Stimulated activated CD8-positive, alpha-beta memory T cell treated with anti-CD3 and anti-CD28 coated beads, Interleukin-4, amount 100 ng/mL, for 48 hours (primary cell): ENCODE data around the gene CDH13.

Source experiments
- DNase-seq: peaks from one replicate; pipeline ENCODE4 v3.0.0-alpha.2; 2020

The CDH13 gene

GRCh38 chr16:83602761-83603722 lies 976.3 kb downstream of the CDH13 start:
- no peak for DNase-seq

GRCh38 chr16:83603723-83604570 lies 977.2 kb downstream of the CDH13 start:
- DNase-seq, result no peak

DNA sequence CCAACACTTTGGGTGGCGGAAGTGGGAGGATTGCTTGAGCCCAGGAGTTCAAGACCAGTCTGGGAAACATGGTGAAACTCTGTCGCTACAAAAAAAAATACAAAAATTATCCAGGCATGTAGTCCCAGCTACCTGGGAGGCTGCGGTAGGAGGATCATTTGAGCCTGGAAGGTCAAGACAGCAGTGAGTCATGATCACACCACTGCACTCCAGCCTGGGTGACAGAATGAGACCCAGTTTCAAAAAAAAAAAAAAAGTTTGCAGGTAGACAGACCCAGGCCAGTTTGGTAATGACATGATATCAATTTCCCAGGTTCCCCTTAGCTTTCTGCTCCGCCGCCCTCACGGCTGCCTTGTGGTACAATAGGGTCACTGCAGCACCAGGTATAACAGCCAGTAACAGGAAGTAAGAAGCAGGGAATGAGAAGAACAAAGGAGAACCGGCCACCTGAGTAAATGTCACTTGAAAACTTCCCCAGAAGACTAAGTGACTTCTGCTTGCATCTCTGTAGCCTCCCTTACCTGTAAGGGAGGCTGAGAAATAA lies 979.8 kb downstream of the CDH13 start:
- no peak for DNase-seq

- no peak for DNase-seq
These were observed 982.4 kb downstream of the CDH13 start for GRCh38 chr16:83609178-83609577.

- DNase-seq, result no peak
These were observed 988.6 kb downstream of the CDH13 start for GRCh38 chr16:83615141-83615952.

DNA sequence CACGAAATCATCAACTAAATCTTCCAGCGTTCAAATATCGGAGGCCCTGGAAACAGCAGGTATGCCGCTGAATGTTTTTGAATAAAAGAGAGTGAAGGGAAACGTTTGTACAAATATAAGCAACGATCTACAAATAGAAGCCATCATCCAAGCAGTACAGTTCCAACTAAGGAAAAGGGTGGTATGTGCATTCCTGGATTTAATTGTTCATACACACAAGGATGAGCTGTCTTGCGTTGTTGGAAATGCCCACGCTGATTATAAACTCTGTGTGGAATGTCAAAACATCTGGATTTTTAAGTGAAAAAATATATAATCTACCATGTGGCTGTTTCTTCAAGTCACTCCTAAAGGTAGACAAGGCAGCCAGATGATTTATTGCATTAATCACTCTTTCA lies 989.2 kb downstream of the CDH13 start:
- no peak for DNase-seq

GRCh38 chr16:83619381-83620150 lies 992.8 kb downstream of the CDH13 start:
- DNase-seq, result no peak

DNA sequence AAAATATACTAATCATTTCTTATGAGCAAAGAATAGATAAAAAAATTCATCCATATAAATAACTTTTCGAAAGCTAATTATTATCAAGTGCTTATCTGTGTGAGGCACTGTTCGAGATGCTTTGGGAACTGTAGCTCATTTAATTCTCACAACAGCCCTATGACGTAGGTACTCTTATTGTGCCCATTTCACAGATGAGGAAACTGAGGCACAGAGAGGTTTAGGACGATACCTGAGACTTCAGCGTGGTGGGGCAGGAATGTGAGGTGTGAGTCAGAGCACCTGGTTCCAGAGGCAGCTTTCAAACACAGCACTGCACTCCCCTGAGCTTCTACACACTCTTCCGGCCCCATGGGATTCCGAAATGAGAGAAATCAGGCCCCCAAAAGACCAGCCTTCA lies 995.2 kb downstream of the CDH13 start:
- DNase-seq, result no peak

GRCh38 chr16:83623091-83623730 lies 996.4 kb downstream of the CDH13 start:
- no peak for DNase-seq

DNA sequence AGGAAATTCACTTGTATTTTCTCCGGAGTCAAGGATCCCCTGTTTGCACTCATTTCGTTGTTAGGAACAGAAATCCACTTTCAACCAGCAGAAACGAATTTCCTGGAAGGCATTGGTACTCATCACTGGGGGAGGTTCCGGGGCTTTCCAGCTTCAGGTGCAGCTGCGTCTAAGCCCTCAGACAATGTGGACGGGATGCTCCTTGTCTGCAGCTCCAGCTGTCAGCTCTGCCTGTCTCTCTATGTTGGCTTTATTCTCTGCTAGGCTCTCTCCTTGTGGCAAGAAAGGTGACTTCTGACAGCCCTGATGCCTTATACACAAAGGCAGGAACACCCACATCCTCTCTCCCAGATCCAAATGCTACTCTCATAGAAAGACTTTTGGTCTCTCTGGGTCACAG lies 997.1 kb downstream of the CDH13 start:
- DNase-seq, result no peak

- DNase-seq, result no peak
These were observed 997.8 kb downstream of the CDH13 start for GRCh38 chr16:83624429-83625120.

- DNase-seq, result no peak
These were observed 999.4 kb downstream of the CDH13 start for GRCh38 chr16:83626204-83626603.

DNA sequence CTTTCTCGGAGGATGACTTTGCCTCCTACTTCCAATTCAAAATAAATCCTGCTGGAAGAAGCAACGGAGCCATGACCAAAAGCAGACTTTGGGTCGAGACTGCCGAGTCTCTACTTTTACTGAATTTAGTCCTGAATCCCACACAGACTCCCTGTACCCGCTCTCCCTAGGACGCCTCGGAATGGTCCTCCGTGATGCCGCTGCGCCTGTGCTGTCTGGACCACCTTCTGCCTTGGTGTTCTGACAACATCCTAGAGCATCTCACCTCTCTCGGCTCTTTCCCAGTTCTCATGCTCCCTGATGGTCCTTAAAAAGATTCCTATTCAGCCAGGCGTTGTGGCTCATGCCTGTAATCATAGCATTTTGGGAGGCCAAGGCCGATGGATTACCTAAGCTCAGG lies 999.9 kb downstream of the CDH13 start:
- no peak for DNase-seq

DNA sequence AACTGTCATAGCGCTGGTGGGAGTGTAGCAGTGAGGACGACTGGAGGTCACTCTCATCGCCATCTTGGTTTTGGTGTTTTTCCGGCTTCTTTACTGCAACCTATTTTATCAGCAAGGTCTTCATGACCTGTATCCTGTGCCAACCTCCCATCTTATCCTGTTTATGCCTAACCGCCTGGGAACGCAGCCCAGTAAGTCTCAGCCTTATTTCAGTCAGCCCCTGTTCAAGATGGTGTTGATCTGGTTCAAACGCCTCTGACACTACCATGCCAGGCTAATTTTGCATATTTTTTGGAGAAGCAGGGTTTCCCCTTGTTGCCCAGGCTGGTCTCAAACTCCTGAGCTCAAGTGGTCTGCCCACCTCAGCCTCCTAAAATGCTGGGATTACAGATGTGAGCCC lies 1001.2 kb downstream of the CDH13 start:
- no peak for DNase-seq

DNA sequence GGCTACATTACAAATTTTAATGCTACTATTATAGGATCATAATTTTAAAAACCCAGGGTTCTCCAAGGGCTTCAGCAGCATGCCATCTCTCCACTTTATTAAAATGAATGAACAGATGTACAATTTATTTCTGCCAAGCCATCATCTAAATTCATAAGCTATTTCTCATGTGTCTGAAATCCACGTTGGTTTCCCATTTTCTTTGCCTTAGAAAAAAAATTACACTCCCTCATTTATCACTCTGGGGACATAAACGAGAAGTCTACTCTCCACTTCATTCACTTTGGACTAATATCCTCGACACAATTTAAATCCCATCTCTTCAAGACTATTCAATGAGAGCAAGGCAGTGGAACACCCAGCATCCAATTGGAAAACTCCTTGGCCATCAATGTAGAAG lies 1002.7 kb downstream of the CDH13 start:
- DNase-seq, result no peak

DNA sequence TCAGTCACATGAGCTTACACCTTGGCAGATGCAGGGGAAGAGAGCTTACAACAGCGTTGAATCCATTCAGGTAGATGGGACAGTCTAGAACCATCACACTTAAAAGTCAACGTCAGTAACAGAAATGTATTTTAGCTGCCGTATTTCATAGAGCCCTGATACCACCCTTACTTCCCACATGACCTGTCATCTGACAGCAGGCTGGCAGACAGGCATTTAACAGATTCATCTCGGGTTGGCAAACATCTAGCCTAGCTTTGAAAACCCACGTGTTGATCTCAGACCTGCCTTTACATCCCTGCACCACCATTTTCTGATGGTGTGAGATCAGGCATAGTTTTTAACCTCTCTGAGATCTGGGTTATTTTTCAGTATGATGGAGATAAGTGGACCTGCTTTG lies 1003.1 kb downstream of the CDH13 start:
- no peak for DNase-seq

GRCh38 chr16:83630979-83631378 lies 1004.2 kb downstream of the CDH13 start:
- DNase-seq, result no peak

- no peak for DNase-seq
These were observed 1006.5 kb downstream of the CDH13 start for GRCh38 chr16:83633286-83633685.

GRCh38 chr16:83648347-83648746 lies 1021.6 kb downstream of the CDH13 start:
- DNase-seq, result no peak

DNA sequence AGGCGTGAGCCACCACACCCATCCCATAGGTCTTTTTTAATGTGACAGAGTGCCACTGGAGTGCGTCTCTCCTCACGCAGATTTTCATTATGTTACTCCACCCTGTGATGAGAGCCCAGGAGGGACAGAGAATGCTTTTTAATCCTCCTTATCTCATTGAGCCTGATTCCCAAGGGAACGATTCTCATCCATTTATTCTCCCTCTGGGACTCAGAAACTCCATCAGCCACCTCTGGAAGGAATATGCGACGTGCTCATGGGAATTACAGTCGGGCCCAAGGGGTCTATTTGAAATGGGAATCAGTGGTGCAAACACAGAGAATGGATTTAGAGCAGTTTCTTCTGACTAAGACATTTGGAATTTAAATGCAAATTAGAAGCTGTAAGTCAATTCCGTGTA lies 1025.1 kb downstream of the CDH13 start:
- DNase-seq, result no peak

- DNase-seq, result no peak
These were observed 1026.2 kb downstream of the CDH13 start for GRCh38 chr16:83652943-83653342.
